Measurements from ENCODE around the gene APIP. TPM values are rescaled to one million over a fixed set of nuclear protein-coding genes. Genes with fewer than 3 reads are reported as not detected.

The APIP gene
- total RNA-seq, 1 experiment from 2014 or later = 42.6 TPM

- no peaks in the 10 kb centered on the region; the same call in 1 of the 2 replicates for H3K9me3 ChIP-seq (ENCODE audit: control insufficient read depth, insufficient read depth, low read depth, low read length)
Measured at GRCh38 chr11:34846467-34846866, 69.7 kb downstream of the APIP start.

GRCh38 chr11:34844463-34845112, 71.6 kb downstream of the APIP start:
- TF ChIP-seq SIN3A (IDR thresholded peaks at IDR 0.05; ENCODE audit: borderline replicate concordance, insufficient read depth, low read depth, low read length) = no peak
- TF ChIP-seq REST (IDR thresholded peaks at IDR 0.05; ENCODE audit: insufficient read depth in 1 of 2, low read depth in 2 of 2, low read length in 1 of 2) = no peak
- no peak for TF ChIP-seq CTCF (IDR thresholded peaks at IDR 0.05)
- TF ChIP-seq TCF7L2 (IDR thresholded peaks at IDR 0.05; ENCODE audit: low read depth, low read length) = no peak
- no peak for TF ChIP-seq POLR2AphosphoS5 (IDR thresholded peaks at IDR 0.05; ENCODE audit: low read depth, low read length)
- no peak for ATAC-seq
- intact Hi-C loops (cut with micrococcal nuclease; ENCODE audit: unreplicated experiment) = no loop called here

More at GRCh38 chr11:34846467-34846866, 69.7 kb downstream of the APIP start:
- H3K36me3 ChIP-seq (ENCODE audit: control insufficient read depth, insufficient read depth, low read length) = no peaks in the 10 kb centered on the region
- CTCF ChIA-PET = no interaction called here
- POLR2A ChIA-PET = no interaction called here
- H3K27me3 ChIP-seq (ENCODE audit: control insufficient read depth, insufficient read depth, low read length) = peaks cover 2% of the 10 kb centered on the region
- no peak for TF ChIP-seq POLR2AphosphoS5 (IDR thresholded peaks at IDR 0.05; ENCODE audit: low read depth, low read length)
- no peak for TF ChIP-seq CTCF (IDR thresholded peaks at IDR 0.05)
- no peak for TF ChIP-seq REST (IDR thresholded peaks at IDR 0.05; ENCODE audit: insufficient read depth in 1 of 2, low read depth in 2 of 2, low read length in 1 of 2)
- no peak for TF ChIP-seq SIN3A (IDR thresholded peaks at IDR 0.05; ENCODE audit: borderline replicate concordance, insufficient read depth, low read depth, low read length)
- TF ChIP-seq TCF7L2 (IDR thresholded peaks at IDR 0.05; ENCODE audit: low read depth, low read length) = no peak
- ATAC-seq (no peak), DNase-seq (ENCODE audit: low read depth, low spot score) (no peak)
- no peaks in the 10 kb centered on the region for H3K4me1 ChIP-seq (ENCODE audit: control insufficient read depth, insufficient read depth, low read length)
- no TSS peak for BruUV-seq (replicated peaks)
- no peak overlapping the region for H3K4me3 ChIP-seq (ENCODE audit: low read depth in 2 of 2, low read length in 2 of 2)
- intact Hi-C loops (cut with micrococcal nuclease; ENCODE audit: unreplicated experiment) (no loop called here), in situ Hi-C loops (cut with HindIII; ENCODE audit: low pct_unique_long_range_greater_than_20kb, low sequenced_read_pairs) (no loop called here)
- H3K27ac ChIP-seq (ENCODE audit: low read length) = no peak overlapping the region

More at GRCh38 chr11:34844463-34845112, 71.6 kb downstream of the APIP start:
- H3K4me3 ChIP-seq (ENCODE audit: low read depth in 2 of 2, low read length in 2 of 2) = no peak overlapping the region
- DNase-seq (ENCODE audit: low read depth, low spot score) = no peak
- H3K36me3 ChIP-seq (ENCODE audit: control insufficient read depth, insufficient read depth, low read length) = no peaks in the 10 kb centered on the region
- BruUV-seq (replicated peaks) = no TSS peak
- CTCF ChIA-PET = no interaction called here
- H3K9me3 ChIP-seq (ENCODE audit: control insufficient read depth, insufficient read depth, low read depth, low read length) = no peaks in the 10 kb centered on the region
- POLR2A ChIA-PET = interaction anchor here (0.9 kb wide), 1 partner anchor 185 kb away, joined by 3 read pairs; no protein-coding TSS in a partner anchor
- H3K27ac ChIP-seq (ENCODE audit: low read length) = no peak overlapping the region
- in situ Hi-C loops (cut with HindIII; ENCODE audit: low pct_unique_long_range_greater_than_20kb, low sequenced_read_pairs) = no loop called here
- H3K27me3 ChIP-seq (ENCODE audit: control insufficient read depth, insufficient read depth, low read length) = no peaks in the 10 kb centered on the region; the same call in 1 of the 2 replicates
- H3K4me1 ChIP-seq (ENCODE audit: control insufficient read depth, insufficient read depth, low read length) = no peaks in the 10 kb centered on the region
